Astrocyte (in vitro differentiated cells and primary cell): Measurements from ENCODE around the gene SLC43A3. TPM values are rescaled to one million over a fixed set of nuclear protein-coding genes. Genes with fewer than 3 reads are reported as not detected.

ENCODE experiments used
- DNase-seq: peaks from one replicate; pipeline ENCODE4 v3.0.0-alpha.2; 2010; ENCODE audit warnings: low read depth
- FAIRE-seq: peaks from 2 replicates; lab custom pipeline; 2011; peaks lifted over from hg19 to GRCh38; lab: Jason Lieb, UNC
- H2AFZ ChIP-seq: 2 replicates; pipeline ENCODE4 v1.6.0; 2012; ENCODE audit warnings: low read depth, low read length, inconsistent platforms
- H3K27ac ChIP-seq: 2 replicates; pipeline ENCODE4 v1.5.1; 2011; ENCODE audit warnings: low read depth, low read length, inconsistent platforms
- H3K27me3 ChIP-seq: 2 replicates; pipeline ENCODE4 v1.6.0; 2011; ENCODE audit warnings: low read length, inconsistent platforms; ENCODE audit not compliant: insufficient read depth
- H3K36me3 ChIP-seq: 2 replicates; pipeline ENCODE4 v1.5.1; 2011; ENCODE audit warnings: low read length, inconsistent platforms; ENCODE audit not compliant: insufficient read depth
- H3K4me1 ChIP-seq: 2 replicates; pipeline ENCODE4 v1.5.1; 2011; ENCODE audit warnings: low read length, inconsistent platforms; ENCODE audit not compliant: insufficient read depth
- H3K4me2 ChIP-seq: 2 replicates; pipeline ENCODE4 v1.6.0; 2012; ENCODE audit warnings: low read length, inconsistent platforms
- H3K4me3 ChIP-seq: 2 replicates; pipeline ENCODE4 v1.5.1; 2011; ENCODE audit warnings: low read depth, mild to moderate bottlenecking, low read length, inconsistent platforms; ENCODE audit not compliant: insufficient read depth
- H3K79me2 ChIP-seq: 2 replicates; pipeline ENCODE4 v1.6.0; 2012; ENCODE audit warnings: mild to moderate bottlenecking, low read length, inconsistent platforms; ENCODE audit not compliant: insufficient read depth
- H3K9ac ChIP-seq: 2 replicates; pipeline ENCODE4 v1.6.0; 2012; ENCODE audit warnings: mild to moderate bottlenecking, low read length, inconsistent platforms
- H3K9me3 ChIP-seq: 2 replicates; pipeline ENCODE4 v1.5.1; 2012; ENCODE audit warnings: low read depth, mild to moderate bottlenecking, low read length, inconsistent platforms; ENCODE audit not compliant: insufficient read depth
- H4K20me1 ChIP-seq: 2 replicates; pipeline ENCODE4 v1.6.0; 2012; ENCODE audit warnings: low read length, inconsistent platforms; ENCODE audit not compliant: insufficient read depth
- H3K27ac Mint-ChIP-seq: one replicate; pipeline ENCODE4 v1.8.0; 2021; ENCODE audit warnings: mild to moderate bottlenecking, mixed read lengths; ENCODE audit not compliant: unreplicated experiment
- H3K27me3 Mint-ChIP-seq: one replicate; pipeline ENCODE4 v1.8.0; 2021; ENCODE audit warnings: low read depth, mixed read lengths; ENCODE audit not compliant: unreplicated experiment
- H3K36me3 Mint-ChIP-seq: one replicate; pipeline ENCODE4 v1.8.0; 2021; ENCODE audit warnings: low read depth, mixed read lengths; ENCODE audit not compliant: unreplicated experiment
- H3K4me1 Mint-ChIP-seq: one replicate; pipeline ENCODE4 v1.8.0; 2021; ENCODE audit warnings: low read depth, mixed read lengths; ENCODE audit not compliant: unreplicated experiment
- H3K4me3 Mint-ChIP-seq: one replicate; pipeline ENCODE4 v1.8.0; 2021; ENCODE audit warnings: mild to moderate bottlenecking, moderate library complexity, mixed read lengths; ENCODE audit not compliant: unreplicated experiment
- H3K9me3 Mint-ChIP-seq: one replicate; pipeline ENCODE4 v1.8.0; 2021; ENCODE audit warnings: mild to moderate bottlenecking, mixed read lengths; ENCODE audit not compliant: unreplicated experiment
- CTCF ChIP-seq: IDR thresholded peaks from 2 replicates; pipeline ENCODE4 v1.5.1; 2011; ENCODE audit warnings: low read depth, mild to moderate bottlenecking, inconsistent platforms, low read length, moderate library complexity; ENCODE audit not compliant: insufficient read depth
- EZH2 ChIP-seq: IDR thresholded peaks from 2 replicates; pipeline ENCODE4 v1.6.1; 2012; ENCODE audit warnings: mild to moderate bottlenecking, low read length, inconsistent platforms; ENCODE audit not compliant: insufficient read depth
- total RNA-seq: library from RNA; stranded (reverse); gene quantifications from 2 replicates; pipeline ENCODE4 v1.2.1, GENCODE V29; 2021

The SLC43A3 gene
- total RNA-seq, 1 donor from 2014 or later, result 16.4 TPM

- Mint-ChIP-seq H3K4me3 (peak overlapping the region; percentile 15), H3K27me3 (peaks cover 70% of the 10 kb centered on the region), H3K9me3 (no peaks in the 10 kb centered on the region), H3K27ac (peak overlapping the region; percentile 18), H3K36me3 (no peaks in the 10 kb centered on the region), H3K4me1 (peaks cover 5% of the 10 kb centered on the region)
- Histone ChIP-seq H3K4me1 (peaks cover 13% of the 10 kb centered on the region), H4K20me1 (peaks cover 9% of the 10 kb centered on the region), H3K27me3 (peaks cover 46% of the 10 kb centered on the region), H3K27ac (no peak overlapping the region), H3K36me3 (no peaks in the 10 kb centered on the region), H3K9ac (no peak overlapping the region), H3K9me3 (no peaks in the 10 kb centered on the region), H2AFZ (no peak overlapping the region), H3K4me3 (no peak overlapping the region), H3K79me2 (no peaks in the 10 kb centered on the region), H3K4me2 (peak overlapping the region; percentile 30)
- FAIRE-seq, result no peak
- TF ChIP-seq CTCF (peak; percentile 91), EZH2 (no peak)
- DNase-seq, result peak; percentile 39
Measured at GRCh38 chr11:57456960-57457642, 30.2 kb upstream of the SLC43A3 start.

- Mint-ChIP-seq H3K4me3 (no peak overlapping the region), H3K27ac (no peak overlapping the region), H3K9me3 (no peaks in the 10 kb centered on the region), H3K4me1 (no peaks in the 10 kb centered on the region), H3K27me3 (peaks cover 54% of the 10 kb centered on the region), H3K36me3 (no peaks in the 10 kb centered on the region)
- Histone ChIP-seq H3K4me1 (peaks cover under 1% of the 10 kb centered on the region), H3K4me2 (no peak overlapping the region), H3K27ac (no peak overlapping the region), H3K36me3 (no peaks in the 10 kb centered on the region), H3K9me3 (no peaks in the 10 kb centered on the region), H3K9ac (no peak overlapping the region), H3K4me3 (no peak overlapping the region), H2AFZ (no peak overlapping the region), H4K20me1 (no peaks in the 10 kb centered on the region), H3K79me2 (no peaks in the 10 kb centered on the region), H3K27me3 (peaks cover 32% of the 10 kb centered on the region)
- no peak for TF ChIP-seq CTCF
- TF ChIP-seq EZH2, result no peak
- no peak for DNase-seq
- no peak for FAIRE-seq
Measured at GRCh38 chr11:57453543-57454177, 26.7 kb upstream of the SLC43A3 start.

- no peak overlapping the region for H3K4me3 Mint-ChIP-seq
- DNase-seq, result no peak
- H3K4me1 ChIP-seq, result no peaks in the 10 kb centered on the region
Measured at GRCh38 chr11:57446055-57446454, 19.1 kb upstream of the SLC43A3 start.

More at GRCh38 chr11:57446055-57446454, 19.1 kb upstream of the SLC43A3 start:
- H3K9me3 Mint-ChIP-seq, result peaks cover 4% of the 10 kb centered on the region
- Histone ChIP-seq H3K9ac (no peak overlapping the region), H3K27me3 (peaks cover 15% of the 10 kb centered on the region), H3K9me3 (no peaks in the 10 kb centered on the region), H3K4me2 (no peak overlapping the region), H4K20me1 (no peaks in the 10 kb centered on the region), H3K4me3 (no peak overlapping the region), H3K27ac (no peak overlapping the region), H3K79me2 (no peaks in the 10 kb centered on the region), H3K36me3 (no peaks in the 10 kb centered on the region), H2AFZ (no peak overlapping the region)
- H3K4me1 Mint-ChIP-seq, result no peaks in the 10 kb centered on the region
- no peak for FAIRE-seq
- H3K36me3 Mint-ChIP-seq, result no peaks in the 10 kb centered on the region
- H3K27ac Mint-ChIP-seq, result no peak overlapping the region
- peaks cover 17% of the 10 kb centered on the region for H3K27me3 Mint-ChIP-seq
- TF ChIP-seq EZH2 (no peak), CTCF (no peak)
